ENCODE results near the gene CD79A. TPM values are rescaled to one million over a fixed set of nuclear protein-coding genes. Genes with fewer than 3 reads are reported as not detected.
A peak's percentile ranks its signal among the peaks of the same experiment; 100 is the strongest.

CD79A gene
- polyA plus RNA-seq, 3 donors, result 1.9 to 2.7 (median 2.1) TPM

DNA sequence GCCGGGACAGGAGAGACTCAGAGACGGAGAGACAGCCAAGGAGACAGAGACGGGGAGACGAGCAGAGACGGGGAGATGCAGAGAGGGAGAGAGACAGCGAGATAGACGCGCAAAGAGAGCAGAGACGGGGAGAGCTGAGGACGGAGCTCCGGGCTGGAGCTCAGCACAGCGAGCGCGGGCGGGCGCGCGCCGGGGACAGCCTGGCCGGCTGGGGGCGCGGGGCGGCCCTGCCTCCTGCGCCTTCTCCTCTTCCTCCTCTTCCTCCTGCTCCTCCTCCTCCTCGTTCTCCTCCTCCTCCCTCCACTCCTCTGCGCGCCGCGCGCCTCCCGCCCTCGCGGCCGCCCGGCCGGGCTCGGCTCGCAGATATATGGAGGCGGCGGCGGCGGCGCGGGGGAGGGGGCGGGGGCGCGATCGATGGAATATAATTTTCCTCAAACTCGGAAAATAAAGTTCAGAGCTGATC lies 51.2 kb downstream of the CD79A start, which contains the start of gene ERFL:
TSS of gene ERFL (minus strand) at position 229 of the 463 bp plus-strand sequence. CDS start 15,530 bp downstream, outside the sequence.
- peaks cover 0 to 48% (median 48%) of the 10 kb centered on the region in 3 donors for H3K27me3 Mint-ChIP-seq (ENCODE audit: low read depth in 3 of 3)
- peak within 1 kb of the TSS; percentile 66 to 94 for H3K4me3 Mint-ChIP-seq
- no peaks in the 10 kb centered on the region for H3K36me3 ChIP-seq (replicated peaks in 1 of 2; ENCODE audit: control insufficient read depth in 1 of 2, insufficient read depth in 2 of 2, low read length in 2 of 2)
- under 1% methylated on average over 38 of the region's 49 CpGs for WGBS (ENCODE audit: insufficient coverage)
- peaks cover 4 to 15% of the 10 kb centered on the region in 2 donors for H3K4me1 ChIP-seq (ENCODE audit: control insufficient read depth in 1 of 2, insufficient read depth in 2 of 2, low read length in 2 of 2)
- H3K9me3 Mint-ChIP-seq, result peaks cover 0 to 16% (median 2%) of the 10 kb centered on the region in 7 donors
- H3K27ac ChIP-seq (ENCODE audit: low read depth in 1 of 2, low read length in 2 of 2), result no peak within 1 kb of the TSS
- peaks cover 13% of the 10 kb centered on the region for H3K4me1 Mint-ChIP-seq
- H3K79me2 ChIP-seq (ENCODE audit: insufficient read depth, low read length), result no peaks in the 10 kb centered on the region
- H3K27me3 ChIP-seq (ENCODE audit: control insufficient read depth in 2 of 2, insufficient read depth in 2 of 2, low read length in 2 of 2), result peaks cover 41 to 83% of the 10 kb centered on the region in 2 donors
- TF ChIP-seq, protein P1, sequence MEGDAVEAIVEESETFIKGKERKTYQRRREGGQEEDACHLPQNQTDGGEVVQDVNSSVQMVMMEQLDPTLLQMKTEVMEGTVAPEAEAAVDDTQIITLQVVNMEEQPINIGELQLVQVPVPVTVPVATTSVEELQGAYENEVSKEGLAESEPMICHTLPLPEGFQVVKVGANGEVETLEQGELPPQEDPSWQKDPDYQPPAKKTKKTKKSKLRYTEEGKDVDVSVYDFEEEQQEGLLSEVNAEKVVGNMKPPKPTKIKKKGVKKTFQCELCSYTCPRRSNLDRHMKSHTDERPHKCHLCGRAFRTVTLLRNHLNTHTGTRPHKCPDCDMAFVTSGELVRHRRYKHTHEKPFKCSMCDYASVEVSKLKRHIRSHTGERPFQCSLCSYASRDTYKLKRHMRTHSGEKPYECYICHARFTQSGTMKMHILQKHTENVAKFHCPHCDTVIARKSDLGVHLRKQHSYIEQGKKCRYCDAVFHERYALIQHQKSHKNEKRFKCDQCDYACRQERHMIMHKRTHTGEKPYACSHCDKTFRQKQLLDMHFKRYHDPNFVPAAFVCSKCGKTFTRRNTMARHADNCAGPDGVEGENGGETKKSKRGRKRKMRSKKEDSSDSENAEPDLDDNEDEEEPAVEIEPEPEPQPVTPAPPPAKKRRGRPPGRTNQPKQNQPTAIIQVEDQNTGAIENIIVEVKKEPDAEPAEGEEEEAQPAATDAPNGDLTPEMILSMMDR (IDR thresholded peaks at IDR 0.05), result no peak
- H3K36me3 Mint-ChIP-seq, result peaks cover 0 to 9% of the 10 kb centered on the region in 2 donors
- H3K9me3 ChIP-seq (replicated peaks in 1 of 2; ENCODE audit: control insufficient read depth in 1 of 2, insufficient read depth in 1 of 2, low read length in 2 of 2), result peaks cover 0 to 24% of the 10 kb centered on the region in 2 donors
- H3K27ac Mint-ChIP-seq, result no peak within 1 kb of the TSS
- H3K9ac ChIP-seq (ENCODE audit: insufficient read depth, low read length, poor library complexity, severe bottlenecking), result no peak within 1 kb of the TSS
- peak within 1 kb of the TSS in 1 of 3 experiments; percentile 69 for H3K4me3 ChIP-seq (replicated peaks in 1 of 3; ENCODE audit: low read depth in 2 of 3, low read length in 3 of 3)
- no peaks in the 10 kb centered on the region for H4K20me1 ChIP-seq (ENCODE audit: insufficient read depth, low read length)
- intact Hi-C loops (cut with micrococcal nuclease), result no loop called here
- peak within 1 kb of the TSS; percentile 68 for H3K4me2 ChIP-seq (replicated peaks; ENCODE audit: extremely low read depth, low read length, poor library complexity, severe bottlenecking)
- H2AFZ ChIP-seq (ENCODE audit: insufficient read depth, low read depth, low read length, poor library complexity, severe bottlenecking), result peak within 1 kb of the TSS; percentile 69
- no peak for DNase-seq

DNA sequence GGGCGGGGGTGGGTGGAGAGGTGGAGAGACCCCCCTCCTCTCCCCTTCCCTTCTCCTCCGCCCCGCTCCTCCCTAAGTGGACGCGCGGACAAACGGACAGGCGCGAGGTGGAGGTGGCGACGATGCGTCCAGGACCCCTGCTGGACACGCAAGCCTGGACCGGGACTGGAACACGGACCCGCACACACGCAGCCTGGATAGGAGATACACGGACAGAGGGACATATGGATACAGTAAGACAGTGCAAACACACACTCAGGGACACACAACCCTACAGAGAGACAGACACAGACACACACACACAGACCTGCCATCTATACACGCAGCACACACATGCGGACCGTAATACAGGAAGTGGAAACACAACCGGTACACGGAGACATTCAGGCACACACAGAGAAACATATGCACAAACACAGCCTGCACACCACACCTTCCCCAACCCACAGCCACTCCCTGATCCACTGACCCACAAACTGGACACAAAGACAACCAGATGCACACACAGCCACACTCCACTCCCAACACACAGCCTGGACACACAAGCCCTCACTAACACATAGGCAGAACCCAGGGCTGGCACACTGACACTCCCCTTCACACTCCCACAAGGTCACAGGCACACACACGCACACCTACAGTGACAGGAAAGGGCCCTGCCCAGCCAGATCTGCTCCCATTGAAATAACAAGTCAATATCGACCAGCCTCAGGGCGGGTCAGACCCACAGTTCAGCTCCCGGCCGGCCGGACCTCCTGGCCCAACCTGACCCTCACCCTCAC lies 51.9 kb downstream of the CD79A start:
- Mint-ChIP-seq H3K4me3 (peak overlapping the region; percentile 65 to 94), H3K36me3 (peaks cover 0 to 8% of the 10 kb centered on the region in 2 donors), H3K27ac (no peak overlapping the region), H3K27me3 (ENCODE audit: low read depth in 3 of 3) (peaks cover 0 to 50% (median 48%) of the 10 kb centered on the region in 3 donors), H3K4me1 (peaks cover 18% of the 10 kb centered on the region), H3K9me3 (peaks cover 0 to 16% (median 2%) of the 10 kb centered on the region in 7 donors)
- intact Hi-C loops (cut with micrococcal nuclease), result no loop called here
- Histone ChIP-seq H3K4me2 (replicated peaks; ENCODE audit: extremely low read depth, low read length, poor library complexity, severe bottlenecking) (peak overlapping the region; percentile 68), H3K9ac (ENCODE audit: insufficient read depth, low read length, poor library complexity, severe bottlenecking) (no peak overlapping the region), H3K27ac (ENCODE audit: low read depth in 1 of 2, low read length in 2 of 2) (no peak overlapping the region), H4K20me1 (ENCODE audit: insufficient read depth, low read length) (no peaks in the 10 kb centered on the region), H3K4me3 (replicated peaks in 1 of 3; ENCODE audit: low read depth in 2 of 3, low read length in 3 of 3) (peak overlapping the region in 1 of 3 experiments; percentile 69), H3K79me2 (ENCODE audit: insufficient read depth, low read length) (no peaks in the 10 kb centered on the region), H3K4me1 (ENCODE audit: control insufficient read depth in 1 of 2, insufficient read depth in 2 of 2, low read length in 2 of 2) (peaks cover 4 to 15% of the 10 kb centered on the region in 2 donors), H2AFZ (ENCODE audit: insufficient read depth, low read depth, low read length, poor library complexity, severe bottlenecking) (peak overlapping the region; percentile 69), H3K27me3 (ENCODE audit: control insufficient read depth in 2 of 2, insufficient read depth in 2 of 2, low read length in 2 of 2) (peaks cover 39 to 79% of the 10 kb centered on the region in 2 donors), H3K9me3 (replicated peaks in 1 of 2; ENCODE audit: control insufficient read depth in 1 of 2, insufficient read depth in 1 of 2, low read length in 2 of 2) (peaks cover 0 to 24% of the 10 kb centered on the region in 2 donors), H3K36me3 (replicated peaks in 1 of 2; ENCODE audit: control insufficient read depth in 1 of 2, insufficient read depth in 2 of 2, low read length in 2 of 2) (no peaks in the 10 kb centered on the region)
- TF ChIP-seq, protein P1 (IDR thresholded peaks at IDR 0.05), result no peak
- 13% methylated on average over 11 of the region's 29 CpGs for WGBS (ENCODE audit: insufficient coverage)
- DNase-seq, result peak in 2 of 3 donors; percentile 30 to 42

Data from CD14-positive monocyte (primary cell).